HL-60/S4 treated with phorbol 12-myristate 13-acetate at 8.2 ng/mL for 4 days and 3 days (cell line): ENCODE data around the gene RHEB.

Experiments used
- in situ Hi-C: fragments of 300-500 bp; cut with MboI; formaldehyde crosslinking; loops from 2 replicates; pipeline ENCODE4 v1.15.0; 2022; ENCODE audit warnings: low sequenced_read_pairs

Gene RHEB

DNA sequence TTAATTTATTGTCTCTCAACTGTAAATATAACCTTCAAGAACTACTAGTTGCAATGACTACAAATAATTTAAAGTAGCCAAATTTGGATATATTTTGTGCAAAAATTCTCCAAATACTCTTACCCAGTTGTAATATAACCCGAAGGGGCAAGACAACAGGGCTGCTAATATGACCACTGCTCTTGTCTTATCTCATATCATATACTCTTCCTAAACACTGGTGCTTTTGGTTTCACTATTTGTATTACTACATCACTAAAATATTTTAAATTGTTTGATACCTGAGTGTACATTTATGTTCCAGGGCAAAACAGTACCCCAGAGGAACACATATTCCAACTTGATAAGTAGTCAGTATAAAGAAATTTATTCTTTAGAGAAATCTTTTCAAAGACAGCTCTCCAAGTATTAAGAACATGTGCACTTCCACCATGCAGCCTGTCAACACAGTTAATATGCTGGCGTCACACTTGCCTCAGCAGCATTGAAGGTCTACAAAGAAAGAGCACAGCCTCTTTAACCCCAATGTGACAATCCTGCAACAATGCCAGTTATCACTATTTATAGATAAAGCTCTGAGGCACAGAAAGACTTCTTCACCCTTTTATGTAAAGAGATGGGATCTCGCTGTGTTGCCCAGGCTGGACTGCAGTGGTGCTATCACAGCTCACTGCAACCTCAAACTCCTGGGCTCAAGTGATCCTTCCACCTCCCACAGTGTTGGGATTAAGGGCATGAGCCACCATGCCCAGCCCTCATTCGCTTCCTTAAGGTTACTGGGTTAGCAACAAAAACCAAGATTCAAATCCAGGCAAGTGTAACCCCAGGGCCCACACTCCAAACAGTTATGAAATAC, 37.8 kb downstream of the RHEB start:
- in situ Hi-C loops: no loop called here

DNA sequence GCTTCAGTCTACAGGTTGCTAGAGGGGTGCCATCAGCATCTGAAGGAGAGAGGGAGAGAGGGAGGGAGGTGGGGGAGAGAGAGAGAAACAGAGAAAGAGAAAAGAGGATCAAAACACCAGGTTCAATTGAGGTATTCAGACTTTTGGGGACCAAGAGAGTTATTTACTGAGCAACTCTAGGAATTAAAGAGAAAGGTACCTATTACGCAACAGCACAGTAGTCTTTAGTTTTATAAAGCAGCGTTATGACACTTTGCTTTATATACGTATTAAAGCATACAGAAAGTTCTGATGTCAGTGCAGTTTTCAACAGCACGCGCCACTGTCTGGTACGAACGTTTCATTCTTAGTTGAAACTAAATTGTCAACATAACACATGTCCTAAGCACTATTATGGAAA, 41.8 kb downstream of the RHEB start:
- in situ Hi-C loops: no loop called here

DNA sequence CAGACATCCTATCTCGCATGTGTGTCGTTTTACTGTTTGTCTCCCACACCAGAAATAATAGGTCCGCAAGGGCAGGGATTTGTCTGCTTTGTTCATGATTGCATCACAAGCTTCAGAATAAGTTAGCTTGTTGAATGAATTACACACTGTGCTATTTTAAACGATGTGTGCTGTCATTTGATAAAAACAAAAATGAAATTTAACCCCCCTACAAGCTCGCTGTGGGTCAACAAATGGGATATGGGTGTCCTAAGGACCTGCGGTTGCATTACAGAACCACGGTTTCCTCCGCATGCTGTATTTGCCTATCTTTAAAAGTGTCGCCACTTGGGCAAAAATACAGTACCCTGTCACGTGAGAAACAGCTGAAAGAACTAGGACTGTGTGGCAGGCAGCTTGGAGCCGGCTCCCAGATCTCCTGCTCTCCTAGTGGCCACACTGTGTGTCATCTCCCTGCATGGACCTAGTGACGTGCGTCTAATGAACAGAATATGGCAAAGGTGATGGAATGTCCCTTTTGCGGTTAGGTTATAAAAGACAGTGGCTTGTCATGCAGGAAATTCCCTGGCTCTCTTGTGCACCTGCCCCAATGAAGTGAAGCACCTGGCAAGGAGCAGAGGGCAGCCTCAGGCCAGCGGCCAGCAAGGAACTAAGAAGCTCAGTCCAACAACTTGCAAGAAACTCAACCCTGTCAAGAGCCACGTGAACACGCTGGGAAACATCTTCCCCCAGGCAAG, 46.9 kb downstream of the RHEB start:
- in situ Hi-C loops: no loop called here

GRCh38 chr7:151470711-151471110, 49.0 kb downstream of the RHEB start:
- in situ Hi-C loops: no loop called here

GRCh38 chr7:151469281-151469680, 50.4 kb downstream of the RHEB start:
- in situ Hi-C loops: no loop called here

DNA sequence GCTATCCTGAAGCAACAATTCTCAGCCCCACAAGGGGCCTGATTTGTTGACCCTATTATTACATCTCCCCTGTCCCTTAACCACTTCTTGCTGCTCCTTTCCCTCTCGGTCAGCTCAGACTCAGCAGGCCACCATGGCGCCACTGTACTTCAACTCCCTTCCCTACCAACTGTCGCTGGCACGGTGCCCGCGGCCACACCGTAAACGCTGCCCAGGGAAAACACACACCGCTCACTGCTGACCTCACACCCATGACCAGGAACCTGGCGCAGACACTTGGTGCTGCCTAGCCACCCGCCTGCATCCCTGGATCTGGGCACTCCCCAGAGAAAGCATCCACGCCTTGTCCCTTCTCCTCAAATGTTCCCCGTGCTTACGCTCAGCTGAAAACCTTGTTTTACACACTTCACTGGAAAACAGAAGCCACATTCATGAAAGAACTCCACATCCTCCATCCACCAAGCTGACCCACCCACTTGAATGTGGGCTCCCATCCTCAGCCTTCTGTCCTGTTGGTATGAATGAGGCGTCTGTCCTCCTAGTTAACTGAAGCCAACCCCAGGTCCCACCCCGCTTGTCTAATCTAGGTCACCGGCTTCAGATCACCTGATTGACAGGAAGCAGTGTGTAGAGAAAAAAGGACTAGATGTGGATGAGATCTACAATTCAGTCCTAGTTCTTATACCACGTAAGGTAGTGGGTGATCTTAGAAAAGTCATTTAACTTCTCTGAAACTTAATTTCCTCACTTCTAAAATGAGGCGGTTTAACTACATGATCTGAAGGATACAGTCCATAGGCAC, 51.3 kb downstream of the RHEB start:
- in situ Hi-C loops: no loop called here

GRCh38 chr7:151465169-151465568, 54.5 kb downstream of the RHEB start:
- in situ Hi-C loops: no loop called here

DNA sequence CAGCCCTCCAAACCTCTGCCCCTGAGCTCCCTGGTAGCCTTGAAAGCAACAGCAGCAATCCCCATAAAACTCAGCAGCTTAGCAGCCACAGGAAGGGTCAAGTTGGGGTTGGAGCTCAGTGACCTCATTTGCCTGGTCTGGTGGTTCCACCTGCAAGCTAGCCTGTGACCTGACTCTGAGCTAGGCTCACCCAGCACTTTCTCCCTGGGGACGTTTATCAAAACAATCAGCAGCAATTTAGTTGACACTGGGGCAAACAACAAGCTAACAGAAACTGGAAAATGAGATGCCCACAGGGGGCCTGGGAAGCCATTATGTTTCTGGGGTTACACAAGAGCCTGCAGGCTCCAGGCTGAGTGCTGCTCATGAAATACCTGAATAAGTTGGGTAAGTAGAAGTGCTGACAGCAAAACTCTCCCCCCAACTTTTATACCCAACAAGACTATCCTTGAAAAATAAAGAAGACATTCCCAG, 57.4 kb downstream of the RHEB start:
- in situ Hi-C loops: no loop called here

GRCh38 chr7:151461942-151462230, 57.8 kb downstream of the RHEB start:
- in situ Hi-C loops: no loop called here

DNA sequence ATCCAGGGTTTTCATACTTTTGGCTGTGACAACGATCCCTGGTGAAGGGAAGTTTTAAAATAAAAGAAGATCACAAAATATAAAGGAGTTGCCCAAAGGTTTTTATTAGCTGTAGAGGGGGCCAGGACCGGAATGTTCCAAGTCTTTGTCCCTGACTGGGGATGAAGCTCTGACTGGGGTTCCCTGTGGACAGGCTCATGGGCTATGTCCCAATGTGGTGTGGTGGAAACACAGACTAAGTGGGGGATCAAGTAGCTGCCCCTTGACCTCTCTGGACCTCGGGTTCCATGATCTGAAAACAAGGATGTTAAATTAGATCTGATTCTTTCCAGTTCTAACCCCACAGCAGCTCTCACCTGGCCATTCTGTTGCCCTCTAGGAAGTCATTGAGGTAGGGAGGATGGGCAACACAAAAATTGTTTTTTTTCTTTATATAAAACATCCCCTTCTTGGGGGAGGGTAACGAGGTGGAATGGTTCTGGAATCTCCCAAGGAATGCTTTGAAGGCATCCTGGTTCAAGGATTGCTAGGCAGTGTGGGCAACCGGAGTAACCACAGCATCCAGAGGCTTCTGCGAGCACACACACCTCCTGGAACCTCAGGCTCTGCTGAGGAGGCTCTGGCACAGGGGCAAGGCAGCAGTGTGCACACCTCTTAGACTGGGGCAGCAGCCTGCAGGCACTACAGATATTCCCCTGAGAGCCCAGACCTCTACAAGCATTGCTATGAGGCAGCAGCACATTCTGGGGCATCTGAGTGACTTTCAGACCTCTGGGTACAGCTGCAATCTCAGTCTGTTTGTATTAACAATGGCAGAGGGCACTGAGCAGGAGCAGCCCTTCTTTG, 58.4 kb downstream of the RHEB start:
- in situ Hi-C loops: no loop called here

- in situ Hi-C loops: no loop called here
These were observed 59.2 kb downstream of the RHEB start for GRCh38 chr7:151460474-151460855.

DNA sequence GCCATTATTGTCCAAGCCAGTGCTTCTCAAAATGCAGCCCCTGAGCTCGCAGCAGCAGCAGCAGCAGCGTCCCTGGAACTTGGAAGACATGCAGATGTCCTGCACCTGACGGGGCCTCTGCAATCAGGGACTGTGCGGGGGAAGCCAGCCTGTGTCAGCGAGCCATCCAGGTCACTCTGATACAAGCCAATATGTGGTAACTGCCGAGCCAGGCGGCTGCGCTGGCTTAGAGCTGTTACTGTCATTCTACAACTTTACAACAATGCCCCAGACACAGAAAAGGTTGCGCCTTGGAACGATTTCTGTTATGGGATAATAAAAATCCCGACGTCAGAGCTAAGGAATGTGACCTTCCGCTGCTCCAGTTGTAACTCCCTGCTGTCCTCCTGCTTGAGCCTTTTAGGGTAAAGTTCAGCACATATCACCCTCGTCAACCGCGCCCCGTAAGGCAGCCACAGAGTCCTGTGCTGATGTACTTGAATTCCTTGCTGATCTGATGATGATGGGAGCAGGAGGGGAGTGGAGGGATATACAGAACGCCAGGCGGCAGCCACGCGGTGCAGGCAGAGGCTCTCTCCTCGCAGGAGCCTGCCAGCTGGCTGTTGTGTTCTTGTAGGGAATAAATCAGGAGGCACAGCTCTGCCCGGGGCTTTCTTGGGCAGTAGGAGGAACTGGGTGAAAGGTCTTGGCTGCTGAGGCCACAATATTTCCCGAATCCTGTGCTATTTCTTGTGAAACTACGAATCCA, 59.8 kb downstream of the RHEB start:
- in situ Hi-C loops: no loop called here

DNA sequence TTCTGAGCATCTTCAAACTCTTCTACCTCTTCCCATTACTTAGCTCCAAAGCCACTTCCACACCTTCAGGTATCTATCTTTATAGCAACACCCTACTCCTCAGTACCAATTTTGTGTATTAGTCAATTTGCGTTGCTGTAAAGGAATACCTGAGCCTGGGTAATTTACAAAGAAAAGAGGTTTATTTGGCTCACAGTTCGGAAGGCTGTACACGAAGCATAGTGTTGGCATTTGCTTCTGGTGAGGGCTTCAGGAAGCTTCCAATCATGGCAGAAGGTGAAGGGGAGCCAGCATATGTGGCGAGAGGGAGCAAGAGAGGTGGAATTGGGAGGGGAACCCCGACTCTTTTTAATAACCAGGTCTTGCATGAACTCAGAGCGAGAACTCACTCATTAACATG, 62.2 kb downstream of the RHEB start:
- in situ Hi-C loops: no loop called here

DNA sequence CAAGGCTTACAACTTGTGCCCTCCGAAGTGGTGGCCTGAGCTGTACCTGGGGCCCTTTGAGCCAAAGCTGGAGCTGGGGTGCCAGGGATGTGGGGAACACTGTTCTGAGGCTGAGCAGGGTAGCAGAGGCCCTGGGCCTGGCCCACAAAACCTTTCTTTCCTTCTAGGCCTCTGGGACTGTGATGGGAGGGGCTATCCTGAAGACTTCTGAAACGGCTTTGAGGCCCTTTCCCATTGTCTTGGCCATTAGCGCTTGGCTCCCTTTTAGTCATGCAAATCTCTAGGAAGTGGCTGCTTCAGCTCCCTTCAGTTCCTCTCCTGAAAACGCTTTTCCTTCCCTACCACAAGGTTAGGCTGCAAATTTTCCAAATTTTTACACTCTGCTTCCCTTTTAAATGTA, 62.9 kb downstream of the RHEB start:
- in situ Hi-C loops: no loop called here

- in situ Hi-C loops: no loop called here
These were observed 63.4 kb downstream of the RHEB start for GRCh38 chr7:151456276-151456675.

DNA sequence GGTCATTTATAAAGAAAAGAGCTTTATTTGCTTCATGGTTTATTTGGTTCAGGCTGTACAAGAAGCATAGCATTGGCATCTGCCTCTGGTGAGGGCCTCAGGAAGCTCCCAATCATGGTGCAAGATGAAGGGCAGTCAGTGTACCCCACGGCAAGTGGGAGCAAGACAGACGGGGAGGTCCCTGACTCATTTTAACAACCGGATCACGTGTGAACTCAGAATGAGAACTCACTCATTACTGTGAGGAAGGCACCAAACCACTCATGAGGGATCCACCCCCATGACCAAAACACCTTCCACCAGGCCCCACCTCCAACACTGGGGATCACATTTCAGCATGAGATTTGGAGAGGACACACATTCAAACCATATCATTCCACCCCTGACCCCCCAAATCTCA, 64.0 kb downstream of the RHEB start:
- in situ Hi-C loops: no loop called here

- in situ Hi-C loops: no loop called here
These were observed 64.7 kb downstream of the RHEB start for GRCh38 chr7:151454932-151455530.

DNA sequence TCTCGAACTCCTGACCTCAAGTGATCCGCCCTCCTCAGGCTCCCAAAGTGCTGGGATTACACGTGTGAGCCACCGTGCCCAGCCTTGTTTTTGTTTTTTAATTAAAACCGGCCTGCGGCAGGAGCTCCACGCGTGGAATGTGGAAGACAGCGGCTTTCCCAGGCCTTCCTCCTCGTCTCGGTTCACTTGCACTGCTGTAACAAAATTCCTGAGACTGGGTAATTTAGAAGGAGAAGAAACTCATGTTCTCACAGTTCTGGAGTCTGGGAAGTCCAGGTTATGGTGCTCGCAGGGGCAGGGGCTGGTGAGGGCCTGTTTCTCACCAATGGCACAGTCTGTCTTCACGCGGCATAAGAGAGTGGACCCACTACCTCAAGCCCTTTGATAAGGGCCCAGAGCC, 65.4 kb downstream of the RHEB start:
- in situ Hi-C loops: no loop called here

GRCh38 chr7:151453326-151453791, 66.3 kb downstream of the RHEB start:
- in situ Hi-C loops: no loop called here
